ENCODE data around the gene HAPSTR1. TPM values are rescaled to one million over a fixed set of nuclear protein-coding genes. Genes with fewer than 3 reads are reported as not detected.

The HAPSTR1 gene
- total RNA-seq, 1 experiment from 2014 or later: 85.2 TPM

GRCh38 chr16:9060225-9060624 lies 31.2 kb upstream of the HAPSTR1 start:
- no peaks in the 10 kb centered on the region for H3K23me2 ChIP-seq (ENCODE audit: insufficient read length, low read depth, low read length, poor library complexity, severe bottlenecking)
- H4K20me1 ChIP-seq (ENCODE audit: control insufficient read depth, insufficient read depth, insufficient read length): no peaks in the 10 kb centered on the region
- H3K9ac ChIP-seq (ENCODE audit: extremely low read depth, insufficient read length, low read length): no peak overlapping the region
- H3K27ac ChIP-seq (ENCODE audit: insufficient read length, low read depth, low read length): no peak overlapping the region
- no peak overlapping the region for H2BK120ac ChIP-seq (ENCODE audit: low read depth, low read length, poor library complexity, severe bottlenecking)
- H2BK12ac ChIP-seq (ENCODE audit: insufficient read length, low read depth, low read length): no peak overlapping the region
- H3K27me3 Mint-ChIP-seq (ENCODE audit: low read depth): peaks cover 2% of the 10 kb centered on the region
- H3K9me3 Mint-ChIP-seq: no peaks in the 10 kb centered on the region
- H3K56ac ChIP-seq (ENCODE audit: insufficient read length, low read depth, low read length): no peak overlapping the region
- H3K4me3 Mint-ChIP-seq: no peak overlapping the region
- no peak overlapping the region for H3K14ac ChIP-seq (ENCODE audit: insufficient read depth, low read length)
- no peak overlapping the region for H3K4me2 ChIP-seq (ENCODE audit: insufficient read depth, insufficient read length, low read length)
- H3K4me1 Mint-ChIP-seq: no peaks in the 10 kb centered on the region
- no peaks in the 10 kb centered on the region for H3K9me3 ChIP-seq (ENCODE audit: control insufficient read depth, low read depth, low read length)
- no peak overlapping the region for H4K8ac ChIP-seq (replicated peaks; ENCODE audit: insufficient read length, low read depth, low read length)
- no peaks in the 10 kb centered on the region for H3K79me2 ChIP-seq (ENCODE audit: insufficient read depth, low read length)
- no peaks in the 10 kb centered on the region for H3K79me1 ChIP-seq (ENCODE audit: insufficient read depth, low read depth, low read length, poor library complexity, severe bottlenecking)
- no peak overlapping the region for H2BK5ac ChIP-seq (ENCODE audit: insufficient read length, low read length)
- no peak overlapping the region for H3K18ac ChIP-seq (ENCODE audit: insufficient read length, low read depth, low read length)
- H3T11ph ChIP-seq (ENCODE audit: low read length): no peak overlapping the region
- no peak overlapping the region for H3K4ac ChIP-seq (ENCODE audit: low read depth, low read length)
- no peak overlapping the region for H4K91ac ChIP-seq (ENCODE audit: insufficient read length, low read depth, low read length)
- DNase-seq: no peak
- TF ChIP-seq CTCF (conservative IDR thresholded peaks at IDR 0.05): no peak
- no peak overlapping the region for H2BK20ac ChIP-seq (ENCODE audit: low read depth, low read length, poor library complexity, severe bottlenecking)
- H3K27me3 ChIP-seq (ENCODE audit: insufficient read depth, low read length): no peaks in the 10 kb centered on the region
- no peak overlapping the region for H4K5ac ChIP-seq (ENCODE audit: insufficient read length, low read depth, low read length)
- no peak overlapping the region for H2BK15ac ChIP-seq (ENCODE audit: low read depth, low read length)
- no peak overlapping the region for H2AK5ac ChIP-seq (ENCODE audit: insufficient read length, low read length)
- H2AFZ ChIP-seq (ENCODE audit: low read length): no peak overlapping the region
- H3K27ac Mint-ChIP-seq: no peak overlapping the region
- H3K4me1 ChIP-seq (ENCODE audit: insufficient read depth, low read length): no peaks in the 10 kb centered on the region
- no peak overlapping the region for H3K23ac ChIP-seq (ENCODE audit: insufficient read length, low read depth, low read length)
- no peaks in the 10 kb centered on the region for H3K36me3 Mint-ChIP-seq (ENCODE audit: insufficient read depth in 1 of 3, low read depth in 3 of 3)

All from H9 (cell line).